Endothelial cell of umbilical vein (primary cell): ENCODE measurements around the gene CKS1B.

ENCODE experiments used
- EZH2 ChIP-seq: IDR thresholded peaks from 2 replicates; pipeline ENCODE4 v1.6.1; 2012; ENCODE audit warnings: borderline replicate concordance, low read depth, mild to moderate bottlenecking, moderate library complexity, low read length, inconsistent platforms; ENCODE audit not compliant: severe bottlenecking
- FOS ChIP-seq: IDR thresholded peaks from 2 replicates; pipeline ENCODE4 v1.6.1; 2011; ENCODE audit warnings: mild to moderate bottlenecking, low read length, moderate library complexity, borderline replicate concordance; ENCODE audit not compliant: insufficient read depth
- JUN ChIP-seq: IDR thresholded peaks from 2 replicates; pipeline ENCODE4 v1.6.1; 2011; ENCODE audit warnings: borderline replicate concordance, low read depth; ENCODE audit not compliant: insufficient read length, insufficient read depth
- POLR2A ChIP-seq: IDR thresholded peaks from 2 replicates; pipeline ENCODE4 v1.6.1; 2012; ENCODE audit warnings: low read depth, mild to moderate bottlenecking, control low read depth, low read length
- POLR2AphosphoS5 ChIP-seq: IDR thresholded peaks from 2 replicates; pipeline ENCODE4 v1.6.1; 2012; ENCODE audit warnings: low read depth, mild to moderate bottlenecking, control low read depth, low read length, moderate library complexity; ENCODE audit not compliant: insufficient read depth
- TF ChIP-seq, protein P1 (sequence below), 2 donors: IDR thresholded peaks; 1 replicate in 1 of 2; 2 replicates in 1 of 2; pipeline ENCODE4 v1.5.1; 2011; ENCODE audit warnings: low read length in 2 of 2, mild to moderate bottlenecking in 2 of 2, moderate library complexity in 2 of 2, control low read depth in 1 of 2, inconsistent platforms in 1 of 2, low read depth in 1 of 2; ENCODE audit not compliant: insufficient read depth in 1 of 2; ENCODE audit errors: extremely low read depth in 1 of 2
- TF ChIP-seq, protein P2 (sequence below): IDR thresholded peaks from 2 replicates; pipeline ENCODE4 v1.6.1; 2011; ENCODE audit not compliant: insufficient read depth, insufficient read length

DNA sequence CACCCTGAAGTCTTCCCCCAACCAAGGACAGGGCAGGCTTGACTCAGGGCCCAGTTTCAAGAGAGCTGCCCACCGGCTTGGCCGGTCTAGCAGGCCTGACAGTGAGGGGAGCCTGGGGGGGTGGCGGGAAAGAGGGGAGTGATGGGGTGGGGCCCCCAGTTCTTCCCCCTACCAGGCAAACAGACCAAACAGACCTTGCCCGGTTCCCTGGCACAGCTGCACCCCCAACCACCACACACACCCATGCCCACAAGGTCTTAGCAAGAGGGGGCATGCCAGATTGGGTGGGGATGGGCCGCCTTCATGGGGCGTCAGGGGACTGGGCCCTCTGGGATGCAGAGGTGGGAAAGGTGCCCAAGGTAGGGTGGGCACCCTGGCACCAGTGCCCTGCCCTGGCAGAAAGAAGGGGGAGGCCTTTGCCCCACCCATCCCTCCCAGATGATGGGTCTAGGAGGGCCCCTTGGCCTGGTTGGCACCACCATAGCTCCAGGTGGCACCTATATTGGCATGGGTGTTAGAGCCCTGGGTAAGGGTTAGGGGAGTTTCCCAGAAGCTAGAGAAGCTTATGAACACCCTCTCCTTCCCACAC lies 37.0 kb downstream of the CKS1B start:
- TF ChIP-seq POLR2AphosphoS5 (no peak), POLR2A (no peak), EZH2 (no peak), FOS (no peak), JUN (no peak)
- TF ChIP-seq, protein P1, sequence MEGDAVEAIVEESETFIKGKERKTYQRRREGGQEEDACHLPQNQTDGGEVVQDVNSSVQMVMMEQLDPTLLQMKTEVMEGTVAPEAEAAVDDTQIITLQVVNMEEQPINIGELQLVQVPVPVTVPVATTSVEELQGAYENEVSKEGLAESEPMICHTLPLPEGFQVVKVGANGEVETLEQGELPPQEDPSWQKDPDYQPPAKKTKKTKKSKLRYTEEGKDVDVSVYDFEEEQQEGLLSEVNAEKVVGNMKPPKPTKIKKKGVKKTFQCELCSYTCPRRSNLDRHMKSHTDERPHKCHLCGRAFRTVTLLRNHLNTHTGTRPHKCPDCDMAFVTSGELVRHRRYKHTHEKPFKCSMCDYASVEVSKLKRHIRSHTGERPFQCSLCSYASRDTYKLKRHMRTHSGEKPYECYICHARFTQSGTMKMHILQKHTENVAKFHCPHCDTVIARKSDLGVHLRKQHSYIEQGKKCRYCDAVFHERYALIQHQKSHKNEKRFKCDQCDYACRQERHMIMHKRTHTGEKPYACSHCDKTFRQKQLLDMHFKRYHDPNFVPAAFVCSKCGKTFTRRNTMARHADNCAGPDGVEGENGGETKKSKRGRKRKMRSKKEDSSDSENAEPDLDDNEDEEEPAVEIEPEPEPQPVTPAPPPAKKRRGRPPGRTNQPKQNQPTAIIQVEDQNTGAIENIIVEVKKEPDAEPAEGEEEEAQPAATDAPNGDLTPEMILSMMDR (IDR thresholded peaks at IDR 0.05; ENCODE audit: extremely low read depth in 1 of 2, insufficient read depth in 1 of 2, low read depth in 1 of 2, low read length in 2 of 2), result no peak
- TF ChIP-seq, protein P2, sequence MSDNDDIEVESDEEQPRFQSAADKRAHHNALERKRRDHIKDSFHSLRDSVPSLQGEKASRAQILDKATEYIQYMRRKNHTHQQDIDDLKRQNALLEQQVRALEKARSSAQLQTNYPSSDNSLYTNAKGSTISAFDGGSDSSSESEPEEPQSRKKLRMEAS, result no peak
